NCI-H2081 (cell line): ENCODE results near the gene MLPH.
"Not testable (repeated sequence)": the region's sequence is repeated elsewhere in the genome, so short reads cannot be mapped to it uniquely, and the experiment has no call there.

Experiments used
- DNase-seq, 2 experiments: peaks; one replicate each; lab custom pipeline; 2025; lab: John Stamatoyannopoulos, UW

The MLPH gene

DNA sequence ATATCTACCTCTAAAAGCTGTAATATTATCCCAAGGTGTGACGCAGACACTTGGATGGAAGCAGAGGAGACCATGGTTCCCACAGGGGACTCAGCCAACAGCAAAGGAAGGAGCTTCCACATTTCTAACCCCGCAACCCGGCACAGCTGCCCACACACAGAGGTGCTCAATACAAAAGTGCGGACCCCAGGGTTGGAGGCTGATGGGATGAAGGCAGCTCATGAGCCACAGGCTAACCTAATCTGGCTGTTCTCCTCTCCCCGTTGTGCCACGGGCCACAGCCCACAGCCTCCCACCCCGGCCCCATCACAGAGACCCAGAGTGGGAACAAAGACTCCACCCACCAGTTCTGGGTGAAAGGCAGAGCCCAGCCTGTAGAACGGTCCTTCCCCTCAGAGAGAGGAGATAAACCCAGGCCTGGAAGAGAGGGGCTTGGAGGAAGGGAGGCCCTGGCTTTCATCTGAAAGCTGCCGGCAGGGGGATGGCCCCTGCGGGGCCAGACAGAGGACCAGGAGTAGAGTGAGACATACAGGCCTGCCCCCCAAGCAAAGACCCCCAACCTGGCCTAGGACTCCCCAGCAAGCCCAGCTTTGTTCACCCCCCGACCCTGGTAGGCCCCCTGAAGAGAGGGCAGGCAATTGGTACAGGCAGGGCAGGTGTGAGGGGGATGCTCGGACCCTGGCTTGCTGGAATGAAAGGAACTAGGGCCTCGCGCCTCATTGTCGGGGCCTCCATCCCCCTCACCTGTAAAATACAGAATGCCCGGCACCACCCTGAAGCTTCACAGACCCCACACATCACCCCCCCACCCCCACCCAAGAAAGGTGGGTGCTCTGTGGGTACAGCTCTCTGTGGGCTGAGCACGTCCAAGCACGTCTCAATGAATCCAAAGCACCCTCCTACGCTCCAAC is 96.6 kb downstream of the MLPH start:
- no peak for DNase-seq

DNA sequence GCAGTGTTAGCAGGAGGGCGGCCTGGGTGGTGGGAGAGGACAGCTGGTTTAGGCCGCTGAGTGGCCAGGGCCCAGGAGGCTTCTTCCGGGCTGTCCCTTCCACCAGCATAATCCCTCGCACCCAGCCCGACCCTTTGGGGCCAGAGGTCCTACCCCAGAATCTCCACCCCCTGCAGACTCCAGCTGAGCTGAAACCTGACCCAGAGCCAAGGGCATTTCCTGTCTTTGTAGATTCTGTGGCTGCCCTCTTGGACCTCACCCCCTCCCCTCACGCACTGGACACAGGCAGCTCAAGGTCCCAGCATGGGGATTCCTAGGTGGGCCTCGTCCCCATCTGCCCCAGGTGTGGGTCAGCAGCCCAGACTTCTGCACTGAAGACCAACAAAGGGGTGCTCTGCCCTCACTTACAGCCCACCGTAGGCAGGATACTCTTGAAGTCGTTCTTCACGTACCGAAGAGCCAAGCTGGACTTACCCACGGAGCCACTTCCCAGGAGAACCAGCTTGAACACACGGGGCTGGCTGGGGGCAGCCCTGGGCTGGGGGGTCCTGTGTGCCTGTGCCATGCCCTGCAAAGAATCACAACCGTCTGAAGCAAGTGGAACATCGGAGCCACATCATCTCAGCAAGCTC is 98.7 kb downstream of the MLPH start:
- DNase-seq, result no peak

DNA sequence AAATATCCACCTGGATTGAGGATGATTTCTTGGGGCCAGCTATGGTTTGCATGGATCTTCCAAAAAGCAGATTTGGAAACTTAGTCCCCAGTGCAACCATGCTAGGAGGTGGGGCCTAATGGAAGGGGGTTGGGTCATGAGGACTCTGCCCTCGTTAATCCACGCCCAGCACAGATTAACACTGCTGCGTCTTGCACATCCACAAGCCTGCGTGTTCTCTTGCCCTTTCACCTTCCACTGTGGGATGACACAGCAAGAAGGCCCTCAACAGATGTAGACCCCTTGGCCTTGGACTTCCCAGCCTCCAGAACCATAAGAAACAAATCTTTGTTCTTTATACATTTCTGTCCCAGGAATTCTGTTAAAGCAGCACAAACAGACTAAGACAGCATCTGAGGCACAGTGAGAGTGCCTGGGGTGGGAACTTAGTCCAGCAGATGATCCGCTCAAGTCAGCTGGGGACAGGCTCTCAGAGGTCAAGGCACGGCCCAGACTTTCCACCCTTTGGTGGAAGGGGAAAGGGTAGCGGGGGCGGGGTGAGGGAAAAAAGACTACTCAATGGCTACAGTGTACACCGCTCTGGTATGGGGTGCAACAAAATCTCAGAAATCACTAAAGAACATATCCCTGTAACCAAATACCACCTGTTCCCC is 101.1 kb downstream of the MLPH start:
- DNase-seq, result no peak

DNA sequence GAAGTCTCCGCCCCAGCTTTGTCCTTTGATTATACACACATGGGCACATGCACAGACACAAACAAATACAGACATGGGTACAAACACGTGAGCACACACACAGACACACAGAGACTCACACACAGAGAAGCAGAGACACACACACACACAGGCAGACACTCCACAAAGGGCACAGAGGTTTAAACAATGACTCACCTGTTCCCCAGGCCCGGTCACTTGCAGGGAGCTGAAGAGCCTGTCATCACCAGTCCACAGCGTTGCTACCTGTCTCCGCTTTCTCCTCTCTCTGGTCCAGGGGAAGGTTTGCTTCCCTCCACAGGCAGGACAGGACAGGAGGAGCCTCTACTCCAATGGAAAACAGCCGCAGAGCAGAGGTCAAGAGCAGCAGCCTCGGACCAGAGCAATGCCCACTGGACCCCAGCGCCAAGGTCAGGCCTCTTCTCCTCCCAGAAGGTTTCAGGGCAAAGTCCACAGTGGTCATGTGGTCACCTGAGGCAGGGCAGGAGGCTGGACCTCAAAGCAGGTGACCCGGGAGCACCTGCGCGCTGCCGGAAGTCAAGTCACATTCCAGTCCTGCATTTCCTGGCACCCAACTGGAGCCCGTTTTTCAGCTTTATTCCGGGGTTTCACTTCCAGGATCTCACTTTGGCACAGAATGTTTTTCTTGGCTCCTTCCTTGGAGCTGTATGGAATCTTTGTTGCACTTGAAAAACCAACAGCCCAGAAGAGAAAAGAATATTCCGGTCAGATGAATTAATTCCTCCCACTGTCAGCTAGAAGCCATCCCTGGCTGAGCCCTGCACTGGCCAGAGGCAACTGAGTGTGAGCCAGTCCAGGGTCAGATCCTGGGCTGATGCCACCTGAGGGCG is 103.5 kb downstream of the MLPH start, which contains the start of gene RAB17:
Gene RAB17, minus strand, starts transcription at position 463 of the 869 bp plus-strand sequence. CDS start 4,580 bp downstream, outside the sequence.
- peak; percentile 43 to 65 for DNase-seq

DNA sequence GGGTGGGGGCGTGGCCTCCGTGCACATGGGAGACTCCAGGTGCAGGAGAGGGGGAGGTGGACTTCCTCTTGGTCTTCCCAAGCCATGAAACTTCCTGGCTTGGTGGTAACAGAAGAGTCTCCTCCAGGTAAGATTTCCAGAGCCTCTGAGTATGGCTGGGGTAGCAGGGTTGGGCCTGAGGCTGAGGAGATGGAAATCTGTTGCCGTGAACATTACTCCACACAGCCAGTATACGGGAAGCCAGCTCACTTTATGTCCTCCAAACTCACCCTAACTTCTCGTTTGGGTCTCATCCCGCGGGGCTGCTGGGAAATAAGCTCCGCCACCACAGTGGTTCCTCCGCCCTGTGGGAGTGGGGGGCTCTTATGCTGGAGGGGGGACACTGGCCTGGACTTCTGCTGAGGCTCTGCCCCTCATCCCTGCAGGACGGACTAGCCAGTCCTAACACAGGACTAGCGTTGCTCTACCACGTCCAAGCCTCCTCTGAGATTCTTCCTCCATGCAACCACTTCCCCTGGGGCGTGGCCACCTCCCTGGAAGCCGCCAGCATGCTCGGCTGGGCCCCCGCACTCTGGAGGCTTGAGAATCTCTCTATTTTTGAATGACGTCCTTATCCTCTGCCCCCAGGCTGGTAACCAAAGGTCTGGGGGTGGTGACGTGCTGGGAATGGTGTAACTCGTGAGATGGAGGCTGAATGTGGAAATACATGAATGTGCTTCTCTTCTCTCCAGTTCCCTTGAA is 104.3 kb downstream of the MLPH start:
- DNase-seq, result peak; percentile 41 to 73

DNA sequence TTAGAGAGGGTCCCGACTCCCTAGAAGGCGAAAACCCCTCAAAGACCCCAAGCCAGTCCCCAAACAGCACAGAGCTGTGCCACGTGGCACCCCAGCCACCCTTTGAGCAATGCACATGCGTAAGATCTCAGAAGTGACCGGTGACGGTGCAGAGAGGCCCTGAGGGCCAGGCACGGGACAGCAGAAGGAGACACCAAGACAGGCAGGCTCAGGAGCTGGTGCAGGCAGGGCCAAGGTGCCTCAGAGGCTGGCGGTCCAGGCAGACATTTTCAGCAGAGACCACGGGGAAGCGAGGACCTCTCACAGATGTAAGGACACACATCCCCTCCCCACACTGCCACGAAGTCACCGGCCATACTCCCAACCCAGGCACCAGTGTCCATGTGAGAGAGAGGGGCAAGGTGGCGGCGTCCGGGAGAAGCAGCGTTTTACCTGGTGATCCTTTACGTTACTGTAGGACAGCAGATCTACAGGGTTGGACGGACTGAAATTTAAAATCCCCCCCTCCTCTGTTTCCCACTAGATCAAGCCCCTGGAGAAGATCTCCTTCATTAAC is 105.5 kb downstream of the MLPH start:
- no peak for DNase-seq

DNA sequence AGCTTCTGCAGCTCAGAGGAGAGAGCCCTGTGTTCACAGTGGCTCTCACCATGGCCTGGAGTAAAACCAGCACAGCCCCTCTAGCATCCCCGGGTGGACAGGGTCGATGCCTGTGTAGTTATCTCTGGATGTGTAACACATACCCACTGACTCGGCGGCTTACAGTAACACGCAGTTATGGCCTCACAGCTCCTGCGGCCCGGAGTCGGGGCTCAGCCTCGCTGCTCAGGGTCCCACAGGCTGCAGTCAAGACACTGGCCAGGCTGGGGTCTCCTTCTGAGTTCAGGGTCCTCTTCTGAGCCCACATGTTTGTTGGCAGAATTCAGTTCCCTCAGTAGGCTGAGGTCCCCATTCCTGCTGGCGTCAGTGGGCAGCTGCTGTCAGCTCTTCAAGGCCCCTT is 106.0 kb downstream of the MLPH start:
- no peak for DNase-seq

DNA sequence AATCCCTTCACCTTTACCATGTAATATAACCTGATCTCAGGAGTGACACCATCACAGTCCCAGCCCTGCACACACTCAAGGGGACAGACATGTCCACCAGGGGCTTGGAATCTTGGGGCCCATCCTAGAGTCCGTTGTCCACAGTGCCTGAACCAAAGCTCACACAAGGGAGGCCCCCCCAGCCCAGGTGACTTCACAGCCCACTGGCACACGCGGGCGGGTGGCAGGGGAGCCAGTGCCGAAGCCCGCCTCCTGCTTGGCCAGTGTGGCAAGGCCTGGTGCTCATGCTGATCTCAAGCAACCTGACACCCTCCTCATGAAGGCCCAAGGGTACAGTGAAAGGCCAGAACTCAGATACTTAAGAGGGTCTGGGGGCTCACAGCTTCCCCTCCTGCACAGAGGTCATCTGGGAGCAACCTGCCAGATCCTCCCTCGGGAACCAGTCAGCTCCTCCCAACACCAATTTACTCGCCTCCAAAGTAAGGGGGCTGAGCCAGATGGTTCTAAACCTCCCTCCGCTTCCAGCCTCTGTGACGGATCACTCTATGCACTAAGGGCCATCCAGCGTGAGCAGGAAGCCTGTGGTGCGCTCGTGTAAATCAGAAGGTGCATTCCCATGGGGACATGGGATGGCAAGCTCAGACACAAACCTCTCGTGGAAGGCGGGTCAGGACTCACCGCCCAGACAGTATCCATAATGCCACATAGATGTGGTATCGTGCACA is 106.7 kb downstream of the MLPH start:
- DNase-seq, result no peak

DNA sequence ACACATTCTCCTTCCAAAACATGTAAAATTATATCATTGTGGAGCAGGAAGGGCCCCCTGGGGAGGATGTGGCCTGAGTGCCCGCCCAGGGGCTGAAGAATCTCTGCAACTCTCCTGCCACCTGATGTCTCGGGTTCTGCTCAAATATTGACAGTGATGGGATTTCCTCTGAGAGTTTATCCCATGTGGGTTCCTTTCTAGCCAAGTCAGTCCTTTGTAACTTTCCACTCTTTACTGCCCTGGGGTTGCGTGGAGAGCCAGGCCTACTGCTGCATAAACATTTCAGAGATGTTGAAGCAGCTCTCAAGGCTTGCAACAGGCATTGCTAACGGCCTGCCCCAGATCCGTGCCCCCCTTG is 107.4 kb downstream of the MLPH start:
- DNase-seq, result no peak

DNA sequence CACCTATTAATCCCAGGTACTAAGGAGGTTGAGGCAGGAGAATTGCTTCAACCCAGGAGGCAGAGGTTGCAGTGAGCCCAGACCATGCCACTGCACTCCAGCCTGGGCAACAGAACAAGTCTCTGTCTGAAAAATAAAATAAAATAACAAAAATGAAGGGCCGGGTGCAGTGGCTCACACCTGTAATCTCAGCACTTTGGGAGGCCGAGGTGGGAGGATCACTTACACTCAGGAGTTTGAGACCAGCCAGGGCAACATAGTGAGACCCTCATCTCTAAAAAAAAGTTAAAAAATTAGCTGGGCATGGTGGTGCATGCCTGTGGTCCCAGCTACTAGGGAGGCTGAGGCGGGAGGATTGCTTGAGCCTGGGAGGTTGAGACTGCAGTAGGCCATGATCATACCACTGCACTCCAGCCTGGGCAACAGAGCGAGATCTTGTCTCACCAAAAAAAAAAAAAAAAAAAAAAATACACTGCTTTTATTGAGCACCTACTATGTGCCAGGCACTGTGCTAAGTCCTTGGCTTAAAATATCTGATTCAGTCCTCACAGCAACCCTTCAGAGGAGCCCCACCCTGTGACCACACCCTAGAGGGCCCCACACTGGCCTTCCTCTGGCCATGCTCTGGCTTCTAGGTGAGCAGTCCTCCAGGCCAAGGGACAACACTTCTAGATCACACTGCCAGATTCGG is 108.9 kb downstream of the MLPH start:
- DNase-seq, result not testable (repeated sequence)

DNA sequence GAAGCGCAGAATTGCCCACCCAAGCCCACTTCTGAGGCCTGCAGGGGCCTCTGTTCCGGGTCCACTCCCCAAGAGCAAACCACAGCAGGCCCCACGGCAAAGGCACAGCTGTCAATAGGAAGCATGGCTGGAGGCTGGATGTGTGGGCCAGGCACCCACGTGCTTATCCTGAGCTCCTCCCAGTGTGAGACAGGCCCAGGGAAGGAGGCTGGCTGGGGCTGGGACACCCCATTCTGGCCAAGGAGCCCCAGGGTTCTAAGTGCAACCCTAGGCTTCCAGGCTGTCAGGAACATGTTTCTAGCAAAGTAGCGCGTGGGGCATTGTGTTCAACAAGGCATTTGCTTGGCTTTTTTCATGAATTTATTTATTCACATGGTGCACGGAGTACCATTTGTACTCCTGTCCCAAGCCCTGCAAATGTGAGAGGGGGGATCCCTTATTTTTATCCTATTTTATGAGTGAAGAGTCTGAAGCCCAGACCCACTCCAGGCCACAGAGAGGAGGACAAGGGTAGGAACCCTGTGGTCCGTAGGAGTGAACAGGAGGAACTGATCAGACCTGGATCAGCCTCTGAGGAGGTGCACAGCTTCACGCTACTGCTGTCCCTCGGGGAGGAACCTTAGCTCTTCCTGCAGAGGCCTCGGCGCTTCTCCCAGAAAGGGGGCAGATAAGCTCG is 109.6 kb downstream of the MLPH start:
- no peak for DNase-seq

DNA sequence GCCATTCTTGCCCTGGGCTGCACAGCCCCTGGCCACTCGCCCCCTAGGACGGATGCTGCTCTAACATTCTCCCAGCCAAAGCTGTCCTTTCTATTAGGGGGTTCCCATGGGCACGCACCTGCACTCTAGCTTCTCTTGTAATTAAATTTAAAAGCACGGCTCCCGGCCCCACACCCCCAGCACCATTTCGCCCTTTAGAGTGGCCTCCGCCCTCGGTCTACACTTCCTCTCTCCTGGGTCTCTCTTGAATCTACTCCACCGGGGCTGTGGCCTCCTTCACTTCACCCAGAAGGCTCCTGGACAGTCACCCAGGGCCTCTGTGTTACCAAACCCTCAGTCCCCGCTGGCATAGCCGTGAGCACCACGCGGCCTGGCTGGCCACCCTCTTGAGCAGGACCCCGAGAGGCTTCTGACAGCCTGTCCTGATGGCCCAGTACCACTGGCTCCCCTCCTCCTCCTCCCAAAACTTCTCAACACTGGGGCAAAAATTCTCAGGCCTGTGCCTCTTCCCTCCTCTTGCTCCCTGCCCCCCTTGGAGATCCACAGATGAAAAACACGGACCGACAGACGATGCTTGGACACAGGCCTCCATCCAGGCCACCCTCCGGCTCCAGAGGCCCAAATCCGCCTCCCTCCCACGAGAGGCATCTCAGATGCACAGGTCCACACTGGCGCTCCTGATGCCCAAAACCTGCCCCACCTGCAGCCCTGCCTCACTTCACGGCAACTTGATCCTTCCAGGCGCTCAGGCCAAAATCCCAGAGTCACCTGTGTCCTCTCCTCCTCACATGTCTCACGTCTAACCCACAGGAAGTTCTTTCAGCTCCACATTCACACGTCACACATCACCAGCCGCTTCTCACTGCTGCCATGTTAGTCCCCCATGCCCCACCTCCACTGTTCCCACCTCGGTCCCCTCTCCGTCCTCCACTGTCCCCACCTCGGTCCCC is 110.4 kb downstream of the MLPH start:
- no peak for DNase-seq

DNA sequence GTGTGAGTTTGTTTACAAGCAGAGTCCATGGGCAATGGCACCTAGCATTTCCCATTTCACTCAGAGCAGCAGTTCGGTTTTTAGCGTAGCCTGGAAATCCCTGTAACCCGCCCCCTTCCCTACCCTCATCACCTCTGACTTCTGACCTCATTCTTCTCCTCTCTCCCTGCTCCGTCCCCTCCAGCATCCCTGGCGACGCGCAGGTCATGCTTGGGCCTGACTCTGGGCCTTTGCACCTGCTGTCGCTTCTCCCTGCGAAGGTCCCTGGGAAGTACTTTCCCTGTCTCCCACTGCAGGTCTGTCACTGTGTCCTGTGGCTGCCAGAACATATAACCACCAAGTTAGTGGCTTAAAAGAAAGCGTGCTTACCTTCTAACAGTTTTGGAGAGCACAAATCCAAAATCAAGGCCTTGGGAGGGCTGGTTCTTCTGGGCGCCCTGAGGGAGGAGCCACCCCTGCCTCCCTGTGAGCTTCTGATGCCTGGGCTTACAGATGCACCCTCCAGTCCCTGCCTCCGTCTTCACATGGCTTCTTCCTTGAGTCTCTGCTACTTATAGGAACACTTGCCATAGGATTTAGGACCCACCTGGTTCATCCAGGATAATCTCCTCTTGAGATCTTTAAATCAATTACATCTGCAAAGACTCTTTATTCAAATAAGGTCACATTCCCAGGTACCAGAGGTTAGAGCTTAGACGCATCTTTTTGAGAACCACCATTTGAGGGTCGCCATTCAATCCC is 111.6 kb downstream of the MLPH start:
- DNase-seq, result no peak

DNA sequence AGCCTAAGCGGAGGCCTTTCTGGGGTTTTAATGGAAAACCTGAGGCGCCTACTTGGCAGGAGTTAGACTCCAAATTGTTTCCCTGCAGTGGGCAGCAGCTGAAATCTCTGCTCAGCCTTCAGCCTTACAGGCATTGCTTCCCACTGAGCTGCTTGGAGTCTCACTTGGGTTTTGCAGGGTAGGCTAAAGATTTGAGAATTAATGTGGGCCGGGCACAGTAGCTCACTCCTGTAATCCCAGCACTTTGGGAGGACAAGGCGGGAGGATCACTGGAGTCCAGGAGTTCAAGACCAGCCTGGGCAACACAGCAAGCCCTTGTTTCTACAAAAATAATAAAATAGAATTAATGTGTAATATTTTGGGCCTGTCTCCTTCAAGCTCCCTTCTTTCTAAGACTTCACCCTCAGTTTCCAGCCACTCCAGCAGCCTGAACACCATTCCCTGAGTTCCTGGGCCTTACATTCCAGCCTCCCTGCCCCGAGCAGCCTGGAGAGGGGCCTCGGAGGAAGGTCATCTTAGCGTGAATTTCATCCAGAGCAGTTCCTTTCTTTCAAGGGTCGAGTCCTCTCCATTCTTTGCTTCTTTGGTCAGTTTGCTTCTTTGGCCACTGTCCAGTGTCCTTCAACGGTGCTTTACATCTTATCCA is 112.5 kb downstream of the MLPH start:
- DNase-seq, result no peak

DNA sequence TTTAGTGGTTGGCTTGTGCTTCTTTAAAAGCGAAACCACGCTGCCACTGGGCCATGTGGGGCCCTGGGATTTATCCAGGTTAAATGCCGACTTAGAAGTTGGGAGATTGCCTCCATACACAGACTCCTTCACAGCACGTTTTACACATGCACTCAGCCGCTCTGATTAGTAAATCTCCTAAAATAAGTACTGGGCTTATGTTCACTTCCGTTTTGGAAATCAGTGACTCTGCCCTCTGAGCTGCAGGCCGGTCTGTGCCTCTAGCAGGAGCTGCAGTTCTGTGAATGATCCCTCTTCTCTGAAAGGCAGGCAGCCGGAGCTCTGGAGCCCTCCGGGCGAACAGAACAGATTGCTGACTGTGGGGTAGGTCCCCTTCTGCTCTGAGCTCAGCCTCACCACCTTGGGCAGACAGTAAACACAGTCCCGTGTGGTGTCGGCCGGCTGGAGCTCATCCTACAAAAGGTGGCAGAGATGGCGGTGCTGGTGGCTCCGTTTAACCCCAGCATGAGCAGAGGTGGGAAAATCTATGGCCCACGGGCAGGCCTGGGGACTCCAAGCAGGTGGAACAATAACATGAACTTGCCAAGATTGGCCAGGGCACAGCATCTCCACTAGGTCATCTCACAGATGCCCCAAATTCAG is 113.3 kb downstream of the MLPH start:
- DNase-seq, result no peak

DNA sequence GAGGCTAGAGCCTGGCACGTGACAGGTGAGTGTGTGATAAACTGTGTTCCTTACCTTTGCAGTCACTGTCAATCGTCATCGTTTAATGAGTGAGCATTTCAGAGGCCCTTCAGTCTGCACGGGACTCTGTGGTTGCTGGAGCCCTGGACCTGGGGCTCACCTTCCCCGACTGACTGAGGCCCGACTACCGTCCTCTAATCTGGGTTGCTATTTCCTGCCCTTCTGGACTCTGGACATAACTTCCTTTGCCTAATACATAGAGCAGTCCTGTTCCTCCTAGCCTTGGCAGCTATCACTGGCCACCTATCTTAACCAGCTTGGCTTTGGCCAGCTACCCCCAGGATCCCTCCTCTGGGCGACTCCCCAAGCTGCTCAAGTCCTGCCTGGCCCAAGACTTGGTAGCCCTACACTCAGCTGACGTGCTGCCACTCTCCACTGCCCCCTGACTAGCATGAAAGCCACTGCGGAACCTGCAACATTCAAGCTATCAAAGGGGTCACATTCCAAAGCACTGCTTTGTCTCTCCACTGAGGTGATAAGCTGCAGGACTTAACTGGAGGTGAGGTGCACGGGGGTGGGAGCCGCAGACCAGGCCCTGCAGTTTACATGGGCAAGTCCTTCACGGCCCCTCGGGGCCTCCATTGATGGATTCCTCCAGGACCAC is 114.5 kb downstream of the MLPH start:
- no peak for DNase-seq
